ENCODE results near the gene CDC14A. TPM values are rescaled to one million over a fixed set of nuclear protein-coding genes. Genes with fewer than 3 reads are reported as not detected.

The CDC14A gene
- total RNA-seq, 1 experiment from 2014 or later: 11.1 TPM

DNA sequence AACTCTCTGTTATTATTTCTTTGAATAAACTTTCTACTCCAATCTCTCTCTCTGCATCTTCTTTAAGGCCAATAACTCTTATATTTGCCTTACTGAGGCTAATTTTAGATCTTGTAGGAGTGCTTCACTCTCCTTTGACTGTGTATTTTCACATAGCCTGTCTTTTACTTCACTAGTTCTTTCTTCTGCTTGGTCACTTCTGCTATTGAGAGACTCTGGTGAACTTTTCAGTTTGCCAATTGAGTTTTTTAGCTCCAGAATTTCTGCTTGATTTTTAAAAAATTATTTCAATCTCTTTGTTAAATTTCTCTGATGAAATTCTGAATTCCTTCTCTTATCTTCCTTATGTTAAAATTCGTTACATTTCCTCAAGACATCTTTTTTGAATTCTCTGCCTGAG, 203.9 kb downstream of the CDC14A start:
- ChIA-PET POLR2A (no interaction called here), CTCF (no interaction called here)
- H3K4me1 Mint-ChIP-seq: peaks cover 8% of the 10 kb centered on the region
- no peak for ATAC-seq
- no peaks in the 10 kb centered on the region for H3K27me3 Mint-ChIP-seq (ENCODE audit: low read depth)
- peaks cover 33% of the 10 kb centered on the region for H3K9me3 Mint-ChIP-seq
- no peak overlapping the region for H3K27ac Mint-ChIP-seq
- no peak for TF ChIP-seq RELA (CRISPR knock-in tag; IDR thresholded peaks at IDR 0.05; ENCODE audit: borderline replicate concordance)
- no peak for TF ChIP-seq SMAD4 (CRISPR knock-in tag; IDR thresholded peaks at IDR 0.05)
- TF ChIP-seq, protein P1, sequence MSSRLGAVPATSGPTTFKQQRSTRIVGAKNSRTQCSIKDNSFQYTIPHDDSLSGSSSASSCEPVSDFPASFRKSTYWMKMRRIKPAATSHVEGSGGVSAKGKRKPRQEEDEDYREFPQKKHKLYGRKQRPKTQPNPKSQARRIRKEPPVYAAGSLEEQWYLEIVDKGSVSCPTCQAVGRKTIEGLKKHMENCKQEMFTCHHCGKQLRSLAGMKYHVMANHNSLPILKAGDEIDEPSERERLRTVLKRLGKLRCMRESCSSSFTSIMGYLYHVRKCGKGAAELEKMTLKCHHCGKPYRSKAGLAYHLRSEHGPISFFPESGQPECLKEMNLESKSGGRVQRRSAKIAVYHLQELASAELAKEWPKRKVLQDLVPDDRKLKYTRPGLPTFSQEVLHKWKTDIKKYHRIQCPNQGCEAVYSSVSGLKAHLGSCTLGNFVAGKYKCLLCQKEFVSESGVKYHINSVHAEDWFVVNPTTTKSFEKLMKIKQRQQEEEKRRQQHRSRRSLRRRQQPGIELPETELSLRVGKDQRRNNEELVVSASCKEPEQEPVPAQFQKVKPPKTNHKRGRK (CRISPR knock-in tag; IDR thresholded peaks at IDR 0.05; ENCODE audit: borderline replicate concordance): no peak
- no peak for TF ChIP-seq SP1 (CRISPR knock-in tag; conservative IDR thresholded peaks at IDR 0.05)
- TF ChIP-seq FOXP1 (CRISPR knock-in tag; IDR thresholded peaks at IDR 0.05; ENCODE audit: borderline replicate concordance): no peak
- TF ChIP-seq MXD4 (CRISPR knock-in tag; IDR thresholded peaks at IDR 0.05; ENCODE audit: borderline replicate concordance): no peak
- no peak for TF ChIP-seq TEAD4 (CRISPR knock-in tag; IDR thresholded peaks at IDR 0.05)
- TF ChIP-seq ATF1 (CRISPR knock-in tag; IDR thresholded peaks at IDR 0.05): no peak
- no peak for TF ChIP-seq IRF2 (CRISPR knock-in tag; IDR thresholded peaks at IDR 0.05; ENCODE audit: borderline replicate concordance, low read depth)
- no peak for TF ChIP-seq ZNF416 (CRISPR knock-in tag; IDR thresholded peaks at IDR 0.05)
- TF ChIP-seq, protein P2, sequence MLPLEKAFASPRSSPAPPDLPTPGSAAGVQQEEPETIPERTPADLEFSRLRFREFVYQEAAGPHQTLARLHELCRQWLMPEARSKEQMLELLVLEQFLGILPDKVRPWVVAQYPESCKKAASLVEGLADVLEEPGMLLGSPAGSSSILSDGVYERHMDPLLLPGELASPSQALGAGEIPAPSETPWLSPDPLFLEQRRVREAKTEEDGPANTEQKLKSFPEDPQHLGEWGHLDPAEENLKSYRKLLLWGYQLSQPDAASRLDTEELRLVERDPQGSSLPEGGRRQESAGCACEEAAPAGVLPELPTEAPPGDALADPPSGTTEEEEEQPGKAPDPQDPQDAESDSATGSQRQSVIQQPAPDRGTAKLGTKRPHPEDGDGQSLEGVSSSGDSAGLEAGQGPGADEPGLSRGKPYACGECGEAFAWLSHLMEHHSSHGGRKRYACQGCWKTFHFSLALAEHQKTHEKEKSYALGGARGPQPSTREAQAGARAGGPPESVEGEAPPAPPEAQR (CRISPR knock-in tag; IDR thresholded peaks at IDR 0.05): no peak
- TF ChIP-seq, protein P3, sequence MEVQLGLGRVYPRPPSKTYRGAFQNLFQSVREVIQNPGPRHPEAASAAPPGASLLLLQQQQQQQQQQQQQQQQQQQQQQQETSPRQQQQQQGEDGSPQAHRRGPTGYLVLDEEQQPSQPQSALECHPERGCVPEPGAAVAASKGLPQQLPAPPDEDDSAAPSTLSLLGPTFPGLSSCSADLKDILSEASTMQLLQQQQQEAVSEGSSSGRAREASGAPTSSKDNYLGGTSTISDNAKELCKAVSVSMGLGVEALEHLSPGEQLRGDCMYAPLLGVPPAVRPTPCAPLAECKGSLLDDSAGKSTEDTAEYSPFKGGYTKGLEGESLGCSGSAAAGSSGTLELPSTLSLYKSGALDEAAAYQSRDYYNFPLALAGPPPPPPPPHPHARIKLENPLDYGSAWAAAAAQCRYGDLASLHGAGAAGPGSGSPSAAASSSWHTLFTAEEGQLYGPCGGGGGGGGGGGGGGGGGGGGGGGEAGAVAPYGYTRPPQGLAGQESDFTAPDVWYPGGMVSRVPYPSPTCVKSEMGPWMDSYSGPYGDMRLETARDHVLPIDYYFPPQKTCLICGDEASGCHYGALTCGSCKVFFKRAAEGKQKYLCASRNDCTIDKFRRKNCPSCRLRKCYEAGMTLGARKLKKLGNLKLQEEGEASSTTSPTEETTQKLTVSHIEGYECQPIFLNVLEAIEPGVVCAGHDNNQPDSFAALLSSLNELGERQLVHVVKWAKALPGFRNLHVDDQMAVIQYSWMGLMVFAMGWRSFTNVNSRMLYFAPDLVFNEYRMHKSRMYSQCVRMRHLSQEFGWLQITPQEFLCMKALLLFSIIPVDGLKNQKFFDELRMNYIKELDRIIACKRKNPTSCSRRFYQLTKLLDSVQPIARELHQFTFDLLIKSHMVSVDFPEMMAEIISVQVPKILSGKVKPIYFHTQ (CRISPR knock-in tag; IDR thresholded peaks at IDR 0.05): no peak
- TF ChIP-seq CREB1 (CRISPR knock-in tag; IDR thresholded peaks at IDR 0.05): no peak
- TF ChIP-seq, protein P4, sequence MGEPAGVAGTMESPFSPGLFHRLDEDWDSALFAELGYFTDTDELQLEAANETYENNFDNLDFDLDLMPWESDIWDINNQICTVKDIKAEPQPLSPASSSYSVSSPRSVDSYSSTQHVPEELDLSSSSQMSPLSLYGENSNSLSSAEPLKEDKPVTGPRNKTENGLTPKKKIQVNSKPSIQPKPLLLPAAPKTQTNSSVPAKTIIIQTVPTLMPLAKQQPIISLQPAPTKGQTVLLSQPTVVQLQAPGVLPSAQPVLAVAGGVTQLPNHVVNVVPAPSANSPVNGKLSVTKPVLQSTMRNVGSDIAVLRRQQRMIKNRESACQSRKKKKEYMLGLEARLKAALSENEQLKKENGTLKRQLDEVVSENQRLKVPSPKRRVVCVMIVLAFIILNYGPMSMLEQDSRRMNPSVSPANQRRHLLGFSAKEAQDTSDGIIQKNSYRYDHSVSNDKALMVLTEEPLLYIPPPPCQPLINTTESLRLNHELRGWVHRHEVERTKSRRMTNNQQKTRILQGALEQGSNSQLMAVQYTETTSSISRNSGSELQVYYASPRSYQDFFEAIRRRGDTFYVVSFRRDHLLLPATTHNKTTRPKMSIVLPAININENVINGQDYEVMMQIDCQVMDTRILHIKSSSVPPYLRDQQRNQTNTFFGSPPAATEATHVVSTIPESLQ (CRISPR knock-in tag; IDR thresholded peaks at IDR 0.05): no peak
- TF ChIP-seq FOXK1 (CRISPR knock-in tag; IDR thresholded peaks at IDR 0.05): no peak
- no peak for TF ChIP-seq HMGA2 (CRISPR knock-in tag; IDR thresholded peaks at IDR 0.05)
- TF ChIP-seq, protein P5, sequence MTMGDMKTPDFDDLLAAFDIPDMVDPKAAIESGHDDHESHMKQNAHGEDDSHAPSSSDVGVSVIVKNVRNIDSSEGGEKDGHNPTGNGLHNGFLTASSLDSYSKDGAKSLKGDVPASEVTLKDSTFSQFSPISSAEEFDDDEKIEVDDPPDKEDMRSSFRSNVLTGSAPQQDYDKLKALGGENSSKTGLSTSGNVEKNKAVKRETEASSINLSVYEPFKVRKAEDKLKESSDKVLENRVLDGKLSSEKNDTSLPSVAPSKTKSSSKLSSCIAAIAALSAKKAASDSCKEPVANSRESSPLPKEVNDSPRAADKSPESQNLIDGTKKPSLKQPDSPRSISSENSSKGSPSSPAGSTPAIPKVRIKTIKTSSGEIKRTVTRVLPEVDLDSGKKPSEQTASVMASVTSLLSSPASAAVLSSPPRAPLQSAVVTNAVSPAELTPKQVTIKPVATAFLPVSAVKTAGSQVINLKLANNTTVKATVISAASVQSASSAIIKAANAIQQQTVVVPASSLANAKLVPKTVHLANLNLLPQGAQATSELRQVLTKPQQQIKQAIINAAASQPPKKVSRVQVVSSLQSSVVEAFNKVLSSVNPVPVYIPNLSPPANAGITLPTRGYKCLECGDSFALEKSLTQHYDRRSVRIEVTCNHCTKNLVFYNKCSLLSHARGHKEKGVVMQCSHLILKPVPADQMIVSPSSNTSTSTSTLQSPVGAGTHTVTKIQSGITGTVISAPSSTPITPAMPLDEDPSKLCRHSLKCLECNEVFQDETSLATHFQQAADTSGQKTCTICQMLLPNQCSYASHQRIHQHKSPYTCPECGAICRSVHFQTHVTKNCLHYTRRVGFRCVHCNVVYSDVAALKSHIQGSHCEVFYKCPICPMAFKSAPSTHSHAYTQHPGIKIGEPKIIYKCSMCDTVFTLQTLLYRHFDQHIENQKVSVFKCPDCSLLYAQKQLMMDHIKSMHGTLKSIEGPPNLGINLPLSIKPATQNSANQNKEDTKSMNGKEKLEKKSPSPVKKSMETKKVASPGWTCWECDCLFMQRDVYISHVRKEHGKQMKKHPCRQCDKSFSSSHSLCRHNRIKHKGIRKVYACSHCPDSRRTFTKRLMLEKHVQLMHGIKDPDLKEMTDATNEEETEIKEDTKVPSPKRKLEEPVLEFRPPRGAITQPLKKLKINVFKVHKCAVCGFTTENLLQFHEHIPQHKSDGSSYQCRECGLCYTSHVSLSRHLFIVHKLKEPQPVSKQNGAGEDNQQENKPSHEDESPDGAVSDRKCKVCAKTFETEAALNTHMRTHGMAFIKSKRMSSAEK (CRISPR knock-in tag; IDR thresholded peaks at IDR 0.05; ENCODE audit: borderline replicate concordance): no peak
- no peak overlapping the region for H3K4me3 Mint-ChIP-seq
- no peak for DNase-seq (ENCODE audit: low spot score)
- peaks cover 7% of the 10 kb centered on the region for H3K36me3 Mint-ChIP-seq
